Astrocyte of the spinal cord (primary cell): Measurements from ENCODE around the gene CUBN.

Experiments
- DNase-seq: peaks from one replicate; pipeline ENCODE4 v3.0.0; 2011; ENCODE audit warnings: low read depth, low spot score
- H3K4me3 ChIP-seq: 2 replicates; pipeline ENCODE4 v1.5.1; 2011; ENCODE audit warnings: low read depth, mild to moderate bottlenecking, low read length, moderate library complexity
- CTCF ChIP-seq: IDR thresholded peaks from 2 replicates; pipeline ENCODE4 v1.5.1; 2012; ENCODE audit warnings: low read depth, mild to moderate bottlenecking, low read length, inconsistent platforms
- in situ Hi-C: cut with HindIII; loops from 2 replicates; pipeline ENCODE4 v1.10.0; 2017; ENCODE audit warnings: low sequenced_read_pairs

Gene CUBN

GRCh38 chr10:17003651-17004286 lies 125.8 kb downstream of the CUBN start:
- DNase-seq, result peak; percentile 58
- TF ChIP-seq CTCF, result no peak
- no peak overlapping the region for H3K4me3 ChIP-seq
- in situ Hi-C loops, result no loop called here

- TF ChIP-seq CTCF, result no peak
- H3K4me3 ChIP-seq, result no peak overlapping the region
- peak; percentile 95 for DNase-seq
- in situ Hi-C loops, result no loop called here
Observed at GRCh38 chr10:17003151-17003550, 126.5 kb downstream of the CUBN start.

GRCh38 chr10:17001961-17002749 lies 127.5 kb downstream of the CUBN start:
- no peak overlapping the region for H3K4me3 ChIP-seq
- in situ Hi-C loops, result no loop called here
- DNase-seq, result peak; percentile 99
- no peak for TF ChIP-seq CTCF

- no peak for TF ChIP-seq CTCF
- in situ Hi-C loops, result no loop called here
- no peak overlapping the region for H3K4me3 ChIP-seq
- peak; percentile 13 for DNase-seq
Observed at GRCh38 chr10:17001297-17001744, 128.3 kb downstream of the CUBN start.

- in situ Hi-C loops, result no loop called here
- no peak overlapping the region for H3K4me3 ChIP-seq
- peak; percentile 81 for DNase-seq
- TF ChIP-seq CTCF, result no peak
Observed at GRCh38 chr10:16999665-17000451, 129.8 kb downstream of the CUBN start.

- in situ Hi-C loops, result no loop called here
- peak; percentile 51 for DNase-seq
- no peak for TF ChIP-seq CTCF
- no peak overlapping the region for H3K4me3 ChIP-seq
Observed at GRCh38 chr10:16996530-16996964, 133.1 kb downstream of the CUBN start.
